B cell (primary cell): Measurements from ENCODE around the gene CDK5R2.

Experiments used
- CTCF ChIP-seq: fragments of 200-600 bp; IDR thresholded peaks from one replicate; pipeline ENCODE4 v1.8.0; 2022; ENCODE audit warnings: antibody characterized with exemption, mild to moderate bottlenecking
- EZH2 ChIP-seq: IDR thresholded peaks from 2 replicates; pipeline ENCODE4 v1.6.1; 2012; ENCODE audit warnings: borderline replicate concordance, low read depth, mild to moderate bottlenecking, moderate library complexity, low read length; ENCODE audit not compliant: insufficient read depth, poor library complexity, severe bottlenecking

GRCh38 chr2:218910741-218911140 lies 48.7 kb upstream of the CDK5R2 start:
- TF ChIP-seq EZH2 (no peak), CTCF (no peak)
